Spleen (tissue), 11 donors: Measurements from ENCODE around the gene EYA2. TPM values are rescaled to one million over a fixed set of nuclear protein-coding genes. Genes with fewer than 3 reads are reported as not detected.

Experiments used
- DNase-seq: peaks from one replicate; pipeline ENCODE4 v3.0.0-alpha.2; 2020
- H3K27ac ChIP-seq, 8 donors: fragments of 200-600 bp; sonication (generic) in 7 of 8; 1 replicate in 4 of 8; 2 replicates in 4 of 8; pipeline versions ENCODE4 v1.5.0 to v1.8.0; 2016 to 2021; ENCODE audit warnings: inconsistent platforms in 4 of 8, mild to moderate bottlenecking in 4 of 8, moderate library complexity in 1 of 8
- H3K27me3 ChIP-seq, 7 donors: fragments of 200-600 bp; sonication (generic) in 6 of 7; replicated peaks in 1 of 7; 1 replicate in 4 of 7; 2 replicates in 3 of 7; pipeline versions ENCODE4 v1.5.0 to v1.8.0; 2016 to 2021; ENCODE audit warnings: inconsistent platforms in 3 of 7, mild to moderate bottlenecking in 1 of 7
- H3K36me3 ChIP-seq, 6 donors: fragments of 200-600 bp; sonication (generic) in 5 of 6; 1 replicate in 4 of 6; 2 replicates in 2 of 6; pipeline versions ENCODE4 v1.5.0 to v1.8.0; 2016 to 2021; ENCODE audit warnings: inconsistent platforms in 2 of 6
- H3K4me1 ChIP-seq, 6 donors: fragments of 200-600 bp; sonication (generic) in 5 of 6; 1 replicate in 3 of 6; 2 replicates in 3 of 6; pipeline versions ENCODE4 v1.5.0 to v1.8.0; 2016 to 2021; ENCODE audit warnings: inconsistent platforms in 3 of 6
- H3K4me3 ChIP-seq, 8 donors: fragments of 200-600 bp; sonication (generic) in 7 of 8; 1 replicate in 4 of 8; 2 replicates in 4 of 8; pipeline versions ENCODE4 v1.5.0 to v1.8.0; 2016 to 2021; ENCODE audit warnings: inconsistent platforms in 4 of 8, mild to moderate bottlenecking in 4 of 8, moderate library complexity in 2 of 8
- H3K9me3 ChIP-seq, 8 donors: fragments of 200-600 bp; sonication (generic) in 7 of 8; 1 replicate in 4 of 8; 2 replicates in 4 of 8; pipeline versions ENCODE4 v1.5.0 to v1.8.0; 2016 to 2021; ENCODE audit warnings: inconsistent platforms in 4 of 8
- CTCF ChIP-seq, 11 experiments: fragments of 200-600 bp in 7 of 11; fragments of 450-650 bp in 4 of 11; sonication (generic) in 4 of 11; IDR thresholded peaks in 8 of 11; conservative IDR thresholded peaks in 3 of 11; 1 replicate in 7 of 11; 2 replicates in 4 of 11; pipeline versions ENCODE4 v1.4.0 to v1.8.0; 2016 to 2021; ENCODE audit warnings: antibody characterized with exemption in 11 of 11, inconsistent platforms in 4 of 11, mild to moderate bottlenecking in 1 of 11
- POLR2A ChIP-seq, 3 donors: fragments of 450-650 bp; IDR thresholded peaks; one replicate each; pipeline ENCODE4 v1.5.1; 2017; ENCODE audit warnings: antibody characterized with exemption in 3 of 3, mild to moderate bottlenecking in 1 of 3
- POLR2AphosphoS5 ChIP-seq, 3 donors: sonication (generic); formaldehyde crosslinking; IDR thresholded peaks; one replicate each; pipeline ENCODE4 v1.5.1; 2017; ENCODE audit warnings: antibody characterized with exemption in 3 of 3
- WGBS, 5 donors: extraction: QIAGEN DNeasy Blood & Tissue Kit in 3 of 5; methylation state at CpG; one replicate each; pipeline versions ENCODE4 v1.1.5 to v1.1.7; 2013 to 2018; 5-methylcytosine and 5-hydroxymethylcytosine counted together
- intact Hi-C: fragments of 100-400 bp; cut with DNase I; formaldehyde crosslinking; loops from one replicate; pipeline ENCODE4 v1.15.0; 2023; ENCODE audit warnings: low total_unique reads
- polyA plus RNA-seq, 3 donors: library from polyadenylated mRNA; stranded (reverse); fragments of 200-250 nt; gene quantifications; one replicate each; pipeline ENCODE4 v1.2.1, GENCODE V29; 2013
- total RNA-seq, 7 donors: library from RNA; depleted of rRNA in 3 of 7; stranded (reverse); fragments of >200 nt in 3 of 7; fragmentation: NEBNext Ultra II Directional in 4 of 7; extraction: Animal tissue kit (Norgen Biotek cat#: 25700) in 4 of 7; gene quantifications; one replicate each; pipeline versions ENCODE4 v1.1.0 to v1.2.1, GENCODE V29; 2016 to 2021
- donor health status: healthy with polysubstance abuse.
- donor health status: DM: no; HTN: no; CAD: no; lungs with moderate emphysema.
- donor health status: DM: no; HTN: no; CAD: no.
- donor health status: Bipolar disorder and iron deficiency.
- donor health status: healthy.
- donor health status: DM: no; HTN: no; CAD: no.
- donor health status: DM: yes; HTN: yes; CAD: no.

Gene EYA2
- total and polyA plus RNA-seq, 10 donors = 0.26 to 0.76 (median 0.51) TPM; not detected in 1

- no peak for DNase-seq
These were observed 168.8 kb downstream of the EYA2 start for GRCh38 chr20:47063407-47063806.

GRCh38 chr20:47063808-47064207, 169.2 kb downstream of the EYA2 start:
- WGBS, 5 donors = 72 to 87% (median 79%) methylated on average over 3 of the region's 3 CpGs
- no peak for DNase-seq
- intact Hi-C loops = no loop called here
- Histone ChIP-seq H3K4me3 (no peak overlapping the region), H3K27me3 (peaks cover 0 to 8% (median 0%) of the 10 kb centered on the region in 7 donors), H3K4me1 (no peaks in the 10 kb centered on the region), H3K9me3 (peaks cover 0 to 35% (median 22%) of the 10 kb centered on the region in 8 donors), H3K36me3 (no peaks in the 10 kb centered on the region), H3K27ac (no peak overlapping the region)
- TF ChIP-seq POLR2AphosphoS5 (IDR thresholded peaks at IDR 0.05) (no peak), CTCF (IDR thresholded peaks at IDR 0.05 in 8 of 11, conservative IDR thresholded peaks at IDR 0.05 in 3 of 11) (no peak), POLR2A (IDR thresholded peaks at IDR 0.05) (no peak)

More at GRCh38 chr20:47063407-47063806, 168.8 kb downstream of the EYA2 start:
- Histone ChIP-seq H3K27me3 (peaks cover 0 to 11% (median 0%) of the 10 kb centered on the region in 7 donors), H3K4me1 (no peaks in the 10 kb centered on the region), H3K36me3 (no peaks in the 10 kb centered on the region), H3K27ac (no peak overlapping the region), H3K4me3 (no peak overlapping the region), H3K9me3 (peaks cover 0 to 31% (median 19%) of the 10 kb centered on the region in 8 donors)
- intact Hi-C loops = no loop called here
- 47 to 76% (median 62%) methylated on average over 2 of the region's 2 CpGs for WGBS, 5 donors
- no peak for TF ChIP-seq CTCF (IDR thresholded peaks at IDR 0.05 in 8 of 11, conservative IDR thresholded peaks at IDR 0.05 in 3 of 11)
- TF ChIP-seq POLR2AphosphoS5 (IDR thresholded peaks at IDR 0.05) = no peak
- TF ChIP-seq POLR2A (IDR thresholded peaks at IDR 0.05) = no peak

- H3K4me1 ChIP-seq = no peaks in the 10 kb centered on the region
- no peak overlapping the region for H3K4me3 ChIP-seq
- DNase-seq = no peak
- H3K27me3 ChIP-seq = peaks cover 0 to 8% (median 0%) of the 10 kb centered on the region in 7 donors
- peaks cover 0 to 42% (median 29%) of the 10 kb centered on the region in 8 donors for H3K9me3 ChIP-seq
- intact Hi-C loops = no loop called here
- H3K36me3 ChIP-seq = no peaks in the 10 kb centered on the region
- H3K27ac ChIP-seq = no peak overlapping the region
- 44 to 72% (median 53%) methylated on average over 4 of the region's 4 CpGs for WGBS, 5 donors
- TF ChIP-seq CTCF (IDR thresholded peaks at IDR 0.05 in 8 of 11, conservative IDR thresholded peaks at IDR 0.05 in 3 of 11) = no peak
- TF ChIP-seq POLR2AphosphoS5 (IDR thresholded peaks at IDR 0.05) = no peak
- TF ChIP-seq POLR2A (IDR thresholded peaks at IDR 0.05) = no peak
These were observed 172.0 kb downstream of the EYA2 start for GRCh38 chr20:47066484-47067270.

GRCh38 chr20:47067776-47068175, 173.1 kb downstream of the EYA2 start:
- no peaks in the 10 kb centered on the region for H3K36me3 ChIP-seq
- intact Hi-C loops = no loop called here
- WGBS, 5 donors = 81 to 88% (median 84%) methylated on average over 3 of the region's 3 CpGs

More at GRCh38 chr20:47067776-47068175, 173.1 kb downstream of the EYA2 start:
- TF ChIP-seq POLR2AphosphoS5 (IDR thresholded peaks at IDR 0.05) (no peak), CTCF (IDR thresholded peaks at IDR 0.05 in 8 of 11, conservative IDR thresholded peaks at IDR 0.05 in 3 of 11) (no peak), POLR2A (IDR thresholded peaks at IDR 0.05) (no peak)
- Histone ChIP-seq H3K27me3 (peaks cover 0 to 8% (median 0%) of the 10 kb centered on the region in 7 donors), H3K4me1 (no peaks in the 10 kb centered on the region), H3K4me3 (no peak overlapping the region), H3K27ac (no peak overlapping the region), H3K9me3 (peaks cover 0 to 42% (median 29%) of the 10 kb centered on the region in 8 donors)
- no peak for DNase-seq
